ENCODE data around the gene SLC12A4. TPM values are rescaled to one million over a fixed set of nuclear protein-coding genes. Genes with fewer than 3 reads are reported as not detected.

The SLC12A4 gene
- total RNA-seq, 4 donors from 2014 or later, result 25.6 to 137 (median 62.3) TPM

DNA sequence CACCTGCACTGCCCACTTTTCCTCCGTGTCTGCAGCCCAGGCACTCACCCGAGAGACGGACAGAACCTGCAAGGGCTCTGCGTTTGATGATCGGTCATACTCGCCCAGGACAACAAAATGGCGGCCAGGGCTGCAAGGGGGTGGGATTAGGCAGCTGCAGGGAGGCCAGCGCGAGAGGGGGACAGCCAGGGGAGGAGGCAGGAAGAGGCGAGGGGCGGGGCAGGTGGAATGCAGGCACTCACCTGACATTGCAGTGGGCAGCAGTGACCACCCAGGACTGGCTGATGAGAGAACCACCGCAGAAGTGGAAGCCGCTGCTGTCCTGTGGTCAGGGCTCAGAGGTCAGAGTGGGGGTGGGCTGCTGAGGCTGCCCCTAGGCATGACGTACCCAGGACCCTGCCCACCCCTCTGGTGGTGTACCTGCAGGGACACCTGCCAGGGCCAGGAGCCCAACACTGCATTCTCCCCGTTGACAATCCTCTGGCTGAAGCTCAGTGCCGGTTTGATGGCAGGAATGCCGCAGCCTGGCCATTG, 37.7 kb downstream of the SLC12A4 start:
- Histone ChIP-seq H3K27me3 (no peaks in the 10 kb centered on the region), H3K36me3 (no peaks in the 10 kb centered on the region), H3K9me3 (no peaks in the 10 kb centered on the region), H3K4me1 (peaks cover 0 to 6% of the 10 kb centered on the region in 2 donors), H3K27ac (no peak overlapping the region), H3K4me3 (no peak overlapping the region)
- intact Hi-C loops (cut with DNase I; ENCODE audit: low total_unique reads), result no loop called here
- no peak for DNase-seq
- TF ChIP-seq POLR2A (IDR thresholded peaks at IDR 0.05), result no peak
- TF ChIP-seq, protein P1, sequence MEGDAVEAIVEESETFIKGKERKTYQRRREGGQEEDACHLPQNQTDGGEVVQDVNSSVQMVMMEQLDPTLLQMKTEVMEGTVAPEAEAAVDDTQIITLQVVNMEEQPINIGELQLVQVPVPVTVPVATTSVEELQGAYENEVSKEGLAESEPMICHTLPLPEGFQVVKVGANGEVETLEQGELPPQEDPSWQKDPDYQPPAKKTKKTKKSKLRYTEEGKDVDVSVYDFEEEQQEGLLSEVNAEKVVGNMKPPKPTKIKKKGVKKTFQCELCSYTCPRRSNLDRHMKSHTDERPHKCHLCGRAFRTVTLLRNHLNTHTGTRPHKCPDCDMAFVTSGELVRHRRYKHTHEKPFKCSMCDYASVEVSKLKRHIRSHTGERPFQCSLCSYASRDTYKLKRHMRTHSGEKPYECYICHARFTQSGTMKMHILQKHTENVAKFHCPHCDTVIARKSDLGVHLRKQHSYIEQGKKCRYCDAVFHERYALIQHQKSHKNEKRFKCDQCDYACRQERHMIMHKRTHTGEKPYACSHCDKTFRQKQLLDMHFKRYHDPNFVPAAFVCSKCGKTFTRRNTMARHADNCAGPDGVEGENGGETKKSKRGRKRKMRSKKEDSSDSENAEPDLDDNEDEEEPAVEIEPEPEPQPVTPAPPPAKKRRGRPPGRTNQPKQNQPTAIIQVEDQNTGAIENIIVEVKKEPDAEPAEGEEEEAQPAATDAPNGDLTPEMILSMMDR (IDR thresholded peaks at IDR 0.05), result no peak

DNA sequence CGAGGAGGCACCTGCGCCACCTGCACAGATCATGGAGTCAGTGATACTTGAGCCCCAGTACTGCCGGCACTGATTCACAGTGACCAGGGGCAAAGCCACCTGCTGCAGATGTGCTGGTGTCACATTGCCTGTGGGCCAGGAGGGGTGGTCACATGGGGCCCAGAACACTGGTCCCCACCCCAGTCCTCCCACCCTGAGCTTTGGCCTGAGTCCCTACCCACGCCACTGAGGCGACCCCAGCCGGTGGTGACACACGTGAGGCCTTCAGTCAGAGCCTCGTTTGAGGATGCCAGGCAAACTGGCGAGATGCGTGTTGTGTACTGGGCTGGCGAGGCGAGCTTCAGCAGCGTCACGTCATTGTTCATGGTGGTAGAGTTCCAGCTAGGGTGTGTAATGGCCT, 38.2 kb downstream of the SLC12A4 start:
- H3K36me3 ChIP-seq, result no peaks in the 10 kb centered on the region
- no peaks in the 10 kb centered on the region for H3K27me3 ChIP-seq
- no peak overlapping the region for H3K4me3 ChIP-seq
- H3K27ac ChIP-seq, result no peak overlapping the region
- H3K9me3 ChIP-seq, result no peaks in the 10 kb centered on the region
- H3K4me1 ChIP-seq, result peaks cover 0 to 6% of the 10 kb centered on the region in 2 donors
- intact Hi-C loops (cut with DNase I; ENCODE audit: low total_unique reads), result no loop called here
- DNase-seq, result no peak
- TF ChIP-seq POLR2A (IDR thresholded peaks at IDR 0.05), result no peak
- TF ChIP-seq, protein P1 (IDR thresholded peaks at IDR 0.05), result no peak

DNA sequence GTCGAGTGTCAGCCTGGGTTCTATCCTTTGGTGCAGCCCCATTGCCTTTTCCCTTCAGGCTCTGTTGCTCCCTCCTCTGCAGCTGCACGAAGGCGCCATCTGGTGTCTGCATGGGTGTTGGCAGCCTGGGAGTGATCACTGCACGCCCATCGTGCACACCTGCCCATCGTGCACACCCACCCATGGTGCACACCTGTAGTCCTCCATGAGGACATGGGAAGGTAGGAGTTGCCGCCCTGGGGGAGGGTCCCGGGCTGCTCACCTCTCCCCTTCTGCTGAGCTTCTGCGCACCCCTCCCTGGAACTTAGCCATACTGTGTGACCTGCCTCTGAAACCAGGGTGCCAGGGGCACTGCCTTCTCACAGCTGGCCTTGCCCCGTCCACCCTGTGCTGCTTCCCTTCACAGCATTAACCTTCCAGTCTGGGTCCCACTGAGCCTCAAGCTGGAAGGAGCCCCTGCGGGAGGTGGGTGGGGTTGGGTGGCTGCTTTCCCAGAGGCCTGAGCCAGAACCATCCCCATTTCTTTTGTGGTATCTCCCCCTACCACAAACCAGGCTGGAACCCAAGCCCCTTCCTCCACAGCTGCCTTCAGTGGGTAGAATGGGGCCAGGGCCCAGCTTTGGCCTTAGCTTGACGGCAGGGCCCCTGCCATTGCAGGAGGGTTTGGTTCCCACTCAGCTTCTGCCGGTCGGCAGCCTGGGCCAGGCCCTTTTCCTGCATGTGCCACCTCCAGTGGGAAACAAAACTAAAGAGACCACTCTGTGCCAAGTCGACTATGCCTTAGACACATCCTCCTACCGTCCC, 39.7 kb downstream of the SLC12A4 start:
- intact Hi-C loops (cut with DNase I; ENCODE audit: low total_unique reads), result loop anchor here (5.0 to 10.0 kb wide), 2 partner anchors 46 to 114 kb away; partner anchors contain the start of gene NRN1L
- Histone ChIP-seq H3K27me3 (no peaks in the 10 kb centered on the region), H3K36me3 (no peaks in the 10 kb centered on the region), H3K9me3 (no peaks in the 10 kb centered on the region), H3K4me1 (peaks cover 0 to 3% of the 10 kb centered on the region in 2 donors), H3K27ac (no peak overlapping the region), H3K4me3 (no peak overlapping the region)
- no peak for TF ChIP-seq POLR2A (IDR thresholded peaks at IDR 0.05)
- TF ChIP-seq, protein P1 (IDR thresholded peaks at IDR 0.05), result peak; percentile 69 to 86 (median 78)
- peak; percentile 59 to 69 for DNase-seq

DNA sequence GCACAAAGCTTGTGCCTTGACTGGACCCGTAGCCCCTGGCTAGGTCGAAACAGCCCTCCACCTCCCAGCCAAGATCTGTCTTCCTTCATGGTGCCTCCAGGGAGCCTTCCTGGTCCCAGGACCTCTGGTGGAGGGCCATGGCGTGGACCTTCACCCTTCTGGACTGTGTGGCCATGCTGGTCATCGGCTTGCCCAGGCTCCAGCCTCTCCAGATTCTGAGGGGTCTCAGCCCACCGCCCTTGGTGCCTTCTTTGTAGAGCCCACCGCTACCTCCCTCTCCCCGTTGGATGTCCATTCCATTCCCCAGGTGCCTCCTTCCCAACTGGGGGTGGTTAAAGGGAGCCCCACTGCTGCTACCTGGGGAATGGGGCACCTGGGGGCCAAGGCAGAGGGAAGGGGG, 40.3 kb downstream of the SLC12A4 start:
- no peak overlapping the region for H3K27ac ChIP-seq
- H3K9me3 ChIP-seq, result no peaks in the 10 kb centered on the region
- no peaks in the 10 kb centered on the region for H3K27me3 ChIP-seq
- no peak overlapping the region for H3K4me3 ChIP-seq
- H3K4me1 ChIP-seq, result peaks cover 0 to 3% of the 10 kb centered on the region in 2 donors
- intact Hi-C loops (cut with DNase I; ENCODE audit: low total_unique reads), result loop anchor here (5.0 to 10.0 kb wide), 2 partner anchors 46 to 113 kb away; partner anchors contain the start of gene NRN1L
- no peaks in the 10 kb centered on the region for H3K36me3 ChIP-seq
- TF ChIP-seq, protein P1 (IDR thresholded peaks at IDR 0.05), result no peak
- TF ChIP-seq POLR2A (IDR thresholded peaks at IDR 0.05), result no peak
- no peak for DNase-seq

Measured in uterus (tissue), 4 donors.